GM03348 (cell line): Measurements from ENCODE around the gene TMC5.
"Not testable (repeated sequence)": the region's sequence is repeated elsewhere in the genome, so short reads cannot be mapped to it uniquely, and the experiment has no call there.

ENCODE experiments used
- DNase-seq: peaks from one replicate; pipeline ENCODE4 v3.0.0; 2012; ENCODE audit warnings: low spot score

TMC5 gene

GRCh38 chr16:19400711-19401110, 17.0 kb upstream of the TMC5 start:
- no peak for DNase-seq

- DNase-seq = no peak
Measured at GRCh38 chr16:19406891-19407491, 10.7 kb upstream of the TMC5 start.

- DNase-seq = peak; percentile 16
Measured at GRCh38 chr16:19410435-19411171, 7.1 kb upstream of the TMC5 start.

GRCh38 chr16:19411298-19411697, 6.4 kb upstream of the TMC5 start:
- DNase-seq = no peak

GRCh38 chr16:19412055-19412454, 5.6 kb upstream of the TMC5 start:
- not testable (repeated sequence) for DNase-seq

GRCh38 chr16:19415461-19415860, 2.2 kb upstream of the TMC5 start:
- DNase-seq = no peak

- no peak for DNase-seq
Measured at GRCh38 chr16:19415918-19416317, 1.8 kb upstream of the TMC5 start.

GRCh38 chr16:19418200-19418599, 517 bp downstream of the TMC5 start:
- DNase-seq = no peak

GRCh38 chr16:19419698-19420075, 2.0 kb downstream of the TMC5 start:
- no peak for DNase-seq

- DNase-seq = no peak
Measured at GRCh38 chr16:19424478-19424877, 6.8 kb downstream of the TMC5 start.

- DNase-seq = no peak
Measured at GRCh38 chr16:19430345-19430744, 12.7 kb downstream of the TMC5 start.

GRCh38 chr16:19431636-19432340, 14.1 kb downstream of the TMC5 start:
- DNase-seq = no peak

- no peak for DNase-seq
Measured at GRCh38 chr16:19432429-19432828, 14.7 kb downstream of the TMC5 start.

- no peak for DNase-seq
Measured at GRCh38 chr16:19434584-19434983, 16.9 kb downstream of the TMC5 start.

GRCh38 chr16:19436540-19436939, 18.9 kb downstream of the TMC5 start:
- DNase-seq = no peak

GRCh38 chr16:19437280-19437679, 19.6 kb downstream of the TMC5 start:
- no peak for DNase-seq

GRCh38 chr16:19438739-19439138, 21.1 kb downstream of the TMC5 start:
- DNase-seq = no peak

- DNase-seq = no peak
Measured at GRCh38 chr16:19439483-19439882, 21.8 kb downstream of the TMC5 start.

GRCh38 chr16:19443659-19444058, 26.0 kb downstream of the TMC5 start:
- DNase-seq = no peak

- DNase-seq = no peak
Measured at GRCh38 chr16:19446300-19446846, 28.7 kb downstream of the TMC5 start.

GRCh38 chr16:19446886-19447285, 29.2 kb downstream of the TMC5 start:
- no peak for DNase-seq

GRCh38 chr16:19450186-19450585, 32.5 kb downstream of the TMC5 start:
- DNase-seq = no peak
